Breast epithelium (tissue), 4 donors: ENCODE data around the gene CFDP1. TPM values are rescaled to one million over a fixed set of nuclear protein-coding genes. Genes with fewer than 3 reads are reported as not detected.

Experiments used
- DNase-seq, 2 donors: peaks; one replicate each; pipeline ENCODE4 v3.0.0-alpha.2; 2019; ENCODE audit warnings: low spot score in 2 of 2
- H3K27ac ChIP-seq, 2 donors: fragments of 200-600 bp; sonication (generic) in 1 of 2; one replicate each; pipeline ENCODE4 v1.5.1; 2016 to 2019; ENCODE audit warnings: mild to moderate bottlenecking in 1 of 2
- H3K27me3 ChIP-seq, 2 donors: fragments of 200-600 bp; sonication (generic) in 1 of 2; one replicate each; pipeline versions ENCODE4 v1.5.1 to v1.6.0; 2017 to 2019; ENCODE audit warnings: control low read depth in 1 of 2, mild to moderate bottlenecking in 1 of 2
- H3K36me3 ChIP-seq: fragments of 200-600 bp; one replicate; pipeline ENCODE4 v1.5.1; 2019
- H3K4me1 ChIP-seq, 2 donors: fragments of 200-600 bp; sonication (generic); one replicate each; pipeline ENCODE4 v1.5.1; 2016 to 2019; ENCODE audit warnings: control low read depth in 1 of 2
- H3K4me3 ChIP-seq, 3 donors: fragments of 200-600 bp; sonication (generic); 1 replicate in 2 of 3; 2 replicates in 1 of 3; pipeline ENCODE4 v1.5.1; 2016 to 2019; ENCODE audit warnings: mild to moderate bottlenecking in 3 of 3, moderate library complexity in 2 of 3
- H3K9me3 ChIP-seq, 2 donors: fragments of 200-600 bp; sonication (generic) in 1 of 2; one replicate each; pipeline ENCODE4 v1.5.1; 2016 to 2019; ENCODE audit warnings: control low read depth in 1 of 2
- CTCF ChIP-seq, 3 donors: fragments of 450-650 bp; IDR thresholded peaks; one replicate each; pipeline ENCODE4 v1.5.1; 2016 to 2017; ENCODE audit warnings: antibody characterized with exemption in 3 of 3, mild to moderate bottlenecking in 3 of 3, moderate library complexity in 3 of 3
- POLR2A ChIP-seq: fragments of 450-650 bp; IDR thresholded peaks from one replicate; pipeline ENCODE4 v1.6.1; 2016; ENCODE audit warnings: antibody characterized with exemption, mild to moderate bottlenecking, moderate library complexity
- POLR2AphosphoS5 ChIP-seq, 3 donors: sonication (generic); formaldehyde crosslinking; IDR thresholded peaks; one replicate each; pipeline ENCODE4 v1.6.1; 2017; ENCODE audit warnings: antibody characterized with exemption in 3 of 3
- intact Hi-C: fragments of 100-400 bp; cut with DNase I; formaldehyde crosslinking; loops from one replicate; pipeline ENCODE4 v1.15.1; 2023; ENCODE audit warnings: low total_unique reads
- total RNA-seq, 3 donors: library from RNA; depleted of rRNA; stranded (reverse); fragments of >200 nt; gene quantifications; one replicate each; pipeline ENCODE4 v1.1.0, GENCODE V29; 2016

Gene CFDP1
- 10 to 100 TPM; 55.5 to 81.9 (median 80.9) TPM for total RNA-seq

GRCh38 chr16:75432828-75433731 lies at the start of gene CFDP1:
CFDP1 (minus strand) TSS chr16:75433503; CDS start chr16:75433352, 151 bp downstream.
- intact Hi-C loops = loop anchor here (2.0 kb wide), 1 partner anchor 54 kb away; no protein-coding TSS in a partner anchor
- H3K4me1 ChIP-seq = no peaks in the 10 kb centered on the region
- no peak for TF ChIP-seq CTCF (IDR thresholded peaks at IDR 0.05)
- peak; percentile 61 for TF ChIP-seq POLR2A
- peak in 2 of 3 donors; percentile 71 to 93 for TF ChIP-seq POLR2AphosphoS5 (IDR thresholded peaks at IDR 0.05)
- H3K36me3 ChIP-seq = no peaks in the 10 kb centered on the region
- DNase-seq = peak; percentile 95 to 97
- H3K27me3 ChIP-seq = no peaks in the 10 kb centered on the region
- peak within 1 kb of the TSS; percentile 71 to 99 (median 88) for H3K4me3 ChIP-seq
- H3K9me3 ChIP-seq = no peaks in the 10 kb centered on the region
- H3K27ac ChIP-seq = peak within 1 kb of the TSS; percentile 96 to 99

- no peak for DNase-seq
- H3K9me3 ChIP-seq = no peaks in the 10 kb centered on the region
- TF ChIP-seq CTCF (IDR thresholded peaks at IDR 0.05) (no peak), POLR2A (no peak)
- H3K4me1 ChIP-seq = no peaks in the 10 kb centered on the region
- H3K36me3 ChIP-seq = no peaks in the 10 kb centered on the region
- intact Hi-C loops = loop anchor here (5.0 kb wide), 1 partner anchor 560 kb away; no protein-coding TSS in a partner anchor
- H3K27ac ChIP-seq = no peak overlapping the region
- no peaks in the 10 kb centered on the region for H3K27me3 ChIP-seq
- H3K4me3 ChIP-seq = no peak overlapping the region
Measured at GRCh38 chr16:75482434-75483205, 49.3 kb upstream of the CFDP1 start.

- DNase-seq = no peak
- Histone ChIP-seq H3K9me3 (no peaks in the 10 kb centered on the region), H3K4me1 (no peaks in the 10 kb centered on the region), H3K36me3 (no peaks in the 10 kb centered on the region), H3K27me3 (no peaks in the 10 kb centered on the region), H3K27ac (no peak overlapping the region), H3K4me3 (no peak overlapping the region)
- intact Hi-C loops = loop anchor here (5.0 kb wide), 1 partner anchor 559 kb away; no protein-coding TSS in a partner anchor
- TF ChIP-seq POLR2AphosphoS5 (IDR thresholded peaks at IDR 0.05) = no peak
Measured at GRCh38 chr16:75481475-75481874, 48.2 kb upstream of the CFDP1 start.

GRCh38 chr16:75479421-75479990 lies 46.2 kb upstream of the CFDP1 start:
- intact Hi-C loops = no loop called here
- TF ChIP-seq POLR2A (no peak), POLR2AphosphoS5 (IDR thresholded peaks at IDR 0.05) (no peak), CTCF (IDR thresholded peaks at IDR 0.05) (no peak)

GRCh38 chr16:75478480-75479345 lies 45.4 kb upstream of the CFDP1 start:
- Histone ChIP-seq H3K4me1 (no peaks in the 10 kb centered on the region), H3K27ac (no peak overlapping the region), H3K36me3 (no peaks in the 10 kb centered on the region), H3K4me3 (no peak overlapping the region), H3K9me3 (no peaks in the 10 kb centered on the region), H3K27me3 (no peaks in the 10 kb centered on the region)
- no peak for DNase-seq
- no peak for TF ChIP-seq CTCF (IDR thresholded peaks at IDR 0.05)
- no peak for TF ChIP-seq POLR2A
- TF ChIP-seq POLR2AphosphoS5 (IDR thresholded peaks at IDR 0.05) = no peak
- intact Hi-C loops = no loop called here

More at GRCh38 chr16:75479421-75479990, 46.2 kb upstream of the CFDP1 start:
- DNase-seq = no peak
- no peaks in the 10 kb centered on the region for H3K27me3 ChIP-seq
- H3K4me3 ChIP-seq = no peak overlapping the region
- no peak overlapping the region for H3K27ac ChIP-seq
- no peaks in the 10 kb centered on the region for H3K4me1 ChIP-seq
- H3K9me3 ChIP-seq = no peaks in the 10 kb centered on the region
- H3K36me3 ChIP-seq = no peaks in the 10 kb centered on the region
